ENCODE measurements around the gene LRRC38. TPM values are rescaled to one million over a fixed set of nuclear protein-coding genes. Genes with fewer than 3 reads are reported as not detected.

Gene LRRC38
- total RNA-seq, 1 donor from 2014 or later = not detected

DNA sequence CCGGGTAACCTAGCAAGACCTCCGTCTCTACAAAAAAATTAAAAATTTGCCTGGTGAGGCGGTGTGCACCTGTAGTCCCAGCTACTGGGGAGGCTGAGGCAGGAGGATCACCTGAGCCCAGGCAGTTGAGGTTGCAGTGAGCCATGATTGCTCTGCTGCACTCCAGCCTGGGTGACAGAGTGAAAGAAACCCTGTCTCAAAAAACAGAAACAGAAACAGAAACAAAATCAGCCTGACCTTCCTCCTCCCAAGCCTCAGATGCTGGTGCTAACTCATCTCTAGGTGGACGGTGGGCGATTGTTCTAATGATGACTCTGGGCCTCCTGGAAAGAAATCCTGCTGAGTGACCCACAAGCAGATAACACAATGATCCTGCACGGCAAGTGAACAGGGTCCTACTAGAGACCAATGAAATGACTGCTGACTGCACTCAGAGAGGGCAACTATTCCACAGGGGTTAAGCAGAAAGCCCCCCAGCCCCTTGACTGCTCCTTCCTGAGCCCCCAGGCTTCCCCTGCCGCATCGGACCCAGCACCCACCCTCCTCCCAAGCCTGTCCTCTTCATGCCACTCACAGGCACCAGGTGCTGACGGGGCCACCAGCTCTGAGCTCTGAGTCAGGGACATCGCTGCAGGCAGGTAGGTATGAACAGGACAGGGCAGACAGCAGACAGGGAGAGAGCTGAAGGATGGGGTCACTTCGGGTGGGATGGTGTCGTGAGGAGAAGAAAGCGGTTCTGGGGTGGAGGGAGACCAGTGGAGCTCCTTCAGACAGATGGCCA is 27.8 kb upstream of the LRRC38 start:
- Mint-ChIP-seq H3K9me3 (no peaks in the 10 kb centered on the region), H3K27ac (no peak overlapping the region)
- intact Hi-C loops (cut with micrococcal nuclease) = no loop called here

DNA sequence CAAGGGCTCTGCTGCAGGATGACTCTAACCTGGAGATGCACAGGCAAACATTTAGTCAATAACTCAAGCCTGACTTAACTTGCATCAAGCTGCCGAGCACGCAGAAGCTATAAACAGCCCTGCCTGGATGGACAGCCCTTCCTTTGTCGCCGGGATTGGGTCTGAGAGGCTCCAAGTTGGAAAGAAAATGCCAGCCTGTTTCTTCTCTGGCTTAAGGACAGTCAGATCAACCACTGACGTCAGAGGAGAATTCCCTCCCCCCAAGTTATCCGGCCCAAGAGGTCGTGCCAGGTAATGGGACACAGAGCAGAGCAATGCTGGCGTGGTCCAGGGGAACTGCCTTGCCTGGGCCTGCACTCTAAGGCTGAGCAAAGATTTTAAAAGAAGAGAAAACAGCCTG is 27.1 kb upstream of the LRRC38 start:
- intact Hi-C loops (cut with micrococcal nuclease) = no loop called here
- no peaks in the 10 kb centered on the region for H3K27me3 Mint-ChIP-seq (ENCODE audit: low read depth)
- H3K27ac Mint-ChIP-seq = no peak overlapping the region
- H3K36me3 Mint-ChIP-seq (ENCODE audit: low read depth) = no peaks in the 10 kb centered on the region
- no peak for DNase-seq (ENCODE audit: low spot score)
- H3K4me3 Mint-ChIP-seq (ENCODE audit: low read depth) = no peak overlapping the region
- H3K4me1 Mint-ChIP-seq (ENCODE audit: low read depth) = no peaks in the 10 kb centered on the region
- H3K9me3 Mint-ChIP-seq = no peaks in the 10 kb centered on the region

More for the DNA sequence above, 27.8 kb upstream of the LRRC38 start:
- no peaks in the 10 kb centered on the region for H3K27me3 Mint-ChIP-seq (ENCODE audit: low read depth)
- no peaks in the 10 kb centered on the region for H3K4me1 Mint-ChIP-seq (ENCODE audit: low read depth)
- H3K4me3 Mint-ChIP-seq (ENCODE audit: low read depth) = no peak overlapping the region
- H3K36me3 Mint-ChIP-seq (ENCODE audit: low read depth) = no peaks in the 10 kb centered on the region
- no peak for DNase-seq (ENCODE audit: low spot score)

DNA sequence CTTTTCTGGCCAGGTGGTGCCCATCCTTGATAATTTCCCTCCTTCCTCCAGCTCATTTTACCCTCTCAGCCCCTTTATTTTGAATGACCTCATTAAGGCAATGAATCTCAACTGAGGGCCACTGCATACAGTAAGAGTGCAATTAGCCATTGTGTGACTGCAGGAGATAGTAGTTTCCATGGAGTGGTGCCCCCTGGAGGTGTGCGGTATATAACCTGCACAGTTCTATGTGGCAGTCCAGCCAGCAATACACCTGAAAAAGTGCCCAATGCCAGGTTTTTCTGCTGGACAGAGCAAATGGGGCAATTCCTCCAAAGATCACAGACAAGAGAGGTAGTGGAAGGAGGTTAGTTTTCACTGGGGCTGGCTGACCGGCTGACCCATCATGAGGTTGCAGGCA is 25.9 kb upstream of the LRRC38 start:
- Mint-ChIP-seq H3K27me3 (ENCODE audit: low read depth) (no peaks in the 10 kb centered on the region), H3K9me3 (no peaks in the 10 kb centered on the region), H3K36me3 (ENCODE audit: low read depth) (no peaks in the 10 kb centered on the region), H3K27ac (no peak overlapping the region), H3K4me3 (ENCODE audit: low read depth) (no peak overlapping the region), H3K4me1 (ENCODE audit: low read depth) (no peaks in the 10 kb centered on the region)
- DNase-seq (ENCODE audit: low spot score) = no peak
- intact Hi-C loops (cut with micrococcal nuclease) = no loop called here

DNA sequence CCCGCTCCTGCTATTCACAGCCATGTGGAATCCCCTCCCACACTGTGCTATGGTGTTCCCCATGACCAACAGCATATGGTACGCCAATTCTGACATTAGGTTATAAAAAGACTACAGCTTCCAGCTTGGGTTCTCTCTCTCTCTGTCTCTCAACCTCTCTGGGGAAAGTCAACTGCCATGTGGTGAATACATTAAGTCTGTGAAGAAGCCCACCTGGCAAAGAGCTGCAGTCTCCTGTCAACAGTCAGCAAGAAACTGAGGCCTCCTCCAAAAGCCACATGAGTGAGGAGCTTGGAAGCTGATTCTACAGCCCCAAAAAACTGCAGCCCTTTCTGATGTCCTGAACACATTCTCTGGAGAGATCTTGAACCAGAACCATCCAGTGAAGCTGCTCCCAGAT is 25.0 kb upstream of the LRRC38 start:
- no peak for DNase-seq (ENCODE audit: low spot score)
- Mint-ChIP-seq H3K27me3 (ENCODE audit: low read depth) (no peaks in the 10 kb centered on the region), H3K36me3 (ENCODE audit: low read depth) (no peaks in the 10 kb centered on the region), H3K27ac (no peak overlapping the region), H3K4me3 (ENCODE audit: low read depth) (no peak overlapping the region), H3K4me1 (ENCODE audit: low read depth) (no peaks in the 10 kb centered on the region), H3K9me3 (no peaks in the 10 kb centered on the region)
- intact Hi-C loops (cut with micrococcal nuclease) = no loop called here

DNA sequence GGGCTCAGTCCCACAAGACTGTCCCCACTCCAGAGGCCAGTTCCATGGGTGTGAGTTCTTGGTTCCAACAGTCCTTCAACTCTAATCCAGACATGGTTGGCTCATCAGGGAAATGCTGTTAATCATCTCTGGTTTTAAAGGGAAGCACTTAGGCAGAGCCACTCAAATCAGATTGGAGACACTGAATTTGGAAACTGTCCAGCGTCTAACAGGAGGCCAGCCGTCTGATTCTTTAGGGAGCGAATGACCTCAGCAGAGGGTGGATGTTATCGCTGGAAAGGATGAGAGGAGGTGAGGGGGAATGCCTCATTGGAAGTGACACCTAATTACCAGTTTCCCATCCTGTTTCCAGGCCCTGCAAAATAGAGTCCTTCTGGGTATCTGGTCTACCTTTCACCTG is 22.8 kb upstream of the LRRC38 start:
- no peak for DNase-seq (ENCODE audit: low spot score)
- Mint-ChIP-seq H3K9me3 (no peaks in the 10 kb centered on the region), H3K4me3 (ENCODE audit: low read depth) (no peak overlapping the region), H3K4me1 (ENCODE audit: low read depth) (no peaks in the 10 kb centered on the region), H3K36me3 (ENCODE audit: low read depth) (no peaks in the 10 kb centered on the region), H3K27ac (no peak overlapping the region), H3K27me3 (ENCODE audit: low read depth) (no peaks in the 10 kb centered on the region)
- intact Hi-C loops (cut with micrococcal nuclease) = no loop called here

DNA sequence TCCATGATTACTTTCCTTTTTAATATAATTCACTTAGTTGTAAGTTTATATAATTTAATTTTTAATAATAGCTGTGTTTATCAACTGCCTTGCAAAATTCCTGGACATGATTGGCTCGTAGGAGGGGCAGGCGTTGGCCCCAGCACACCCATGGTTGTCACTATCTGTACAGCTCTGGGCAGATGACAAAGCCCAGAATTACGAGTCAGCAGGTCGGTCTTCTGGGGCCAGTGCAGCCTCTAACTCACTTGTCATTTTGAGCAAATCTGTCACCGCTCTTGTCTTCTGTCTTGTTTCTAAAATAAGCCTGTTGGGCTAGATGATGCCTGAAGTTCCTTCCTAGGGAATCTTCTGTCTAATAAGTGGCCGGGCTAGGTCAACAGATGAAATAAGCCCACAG is 21.4 kb upstream of the LRRC38 start:
- no peak for DNase-seq (ENCODE audit: low spot score)
- intact Hi-C loops (cut with micrococcal nuclease) = no loop called here
- H3K27ac Mint-ChIP-seq = no peak overlapping the region
- no peaks in the 10 kb centered on the region for H3K27me3 Mint-ChIP-seq (ENCODE audit: low read depth)
- no peak overlapping the region for H3K4me3 Mint-ChIP-seq (ENCODE audit: low read depth)
- H3K9me3 Mint-ChIP-seq = no peaks in the 10 kb centered on the region
- H3K36me3 Mint-ChIP-seq (ENCODE audit: low read depth) = no peaks in the 10 kb centered on the region
- H3K4me1 Mint-ChIP-seq (ENCODE audit: low read depth) = peaks cover 2% of the 10 kb centered on the region

DNA sequence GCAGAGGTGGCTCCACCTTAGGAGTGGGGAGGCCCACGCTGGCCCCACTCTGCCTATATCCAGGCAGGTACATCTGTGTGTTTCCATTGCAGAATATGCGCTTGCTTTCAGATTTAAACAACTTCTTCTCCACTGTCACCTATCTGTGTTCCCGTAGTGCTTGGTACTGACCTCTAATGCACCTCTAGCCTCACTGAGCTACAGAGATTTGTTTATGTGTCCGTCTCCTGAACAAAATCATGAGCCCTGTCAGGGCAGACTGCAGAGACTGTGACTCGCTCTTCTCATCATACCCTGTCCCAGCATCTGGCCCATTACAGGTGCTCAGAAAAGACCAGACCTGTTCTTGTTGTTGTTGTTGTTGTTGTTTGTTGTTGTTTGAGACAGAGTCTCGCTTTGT is 14.5 kb upstream of the LRRC38 start:
- peaks cover 2% of the 10 kb centered on the region for H3K4me1 Mint-ChIP-seq (ENCODE audit: low read depth)
- intact Hi-C loops (cut with micrococcal nuclease) = no loop called here
- no peaks in the 10 kb centered on the region for H3K27me3 Mint-ChIP-seq (ENCODE audit: low read depth)
- no peak overlapping the region for H3K27ac Mint-ChIP-seq
- no peak overlapping the region for H3K4me3 Mint-ChIP-seq (ENCODE audit: low read depth)
- H3K36me3 Mint-ChIP-seq (ENCODE audit: low read depth) = no peaks in the 10 kb centered on the region
- H3K9me3 Mint-ChIP-seq = no peaks in the 10 kb centered on the region
- DNase-seq (ENCODE audit: low spot score) = no peak

DNA sequence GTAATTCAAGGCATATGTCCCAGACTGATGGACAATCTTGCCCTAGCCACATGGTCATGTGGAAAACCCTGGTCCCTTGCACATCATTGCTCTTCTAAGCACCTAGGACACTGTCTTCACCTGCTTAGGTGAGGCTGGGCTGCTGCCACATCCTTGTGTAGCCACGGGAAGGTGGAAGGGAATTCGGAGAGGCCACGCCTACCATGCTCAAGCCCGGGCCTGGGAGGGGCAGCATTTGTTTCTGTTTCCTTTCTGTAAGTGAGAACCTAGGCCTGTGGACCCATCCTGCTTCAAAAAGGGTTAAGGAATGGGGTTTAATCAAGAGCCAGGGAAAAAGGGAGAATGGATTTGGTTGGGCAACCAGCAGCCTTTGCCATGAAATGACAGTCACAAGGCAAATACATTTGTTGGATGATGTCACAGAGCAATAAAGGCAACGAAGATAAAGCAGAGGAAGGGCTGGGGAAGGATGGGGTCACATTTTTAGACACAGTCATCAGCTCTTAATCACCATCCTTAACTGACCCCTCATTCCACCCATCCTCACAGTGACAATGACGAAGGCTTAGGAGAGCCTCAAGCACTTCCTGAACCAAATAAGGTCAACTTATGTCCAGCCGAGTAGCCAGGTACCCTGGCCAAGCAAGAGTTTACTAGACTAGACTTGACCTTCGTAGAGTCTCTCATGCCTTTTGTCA is 10.1 kb upstream of the LRRC38 start:
- intact Hi-C loops (cut with micrococcal nuclease) = no loop called here
- H3K9me3 Mint-ChIP-seq = peaks cover 3% of the 10 kb centered on the region
- no peak overlapping the region for H3K27ac Mint-ChIP-seq
- H3K4me1 Mint-ChIP-seq (ENCODE audit: low read depth) = no peaks in the 10 kb centered on the region
- H3K36me3 Mint-ChIP-seq (ENCODE audit: low read depth) = no peaks in the 10 kb centered on the region
- no peak for DNase-seq (ENCODE audit: low spot score)
- H3K27me3 Mint-ChIP-seq (ENCODE audit: low read depth) = no peaks in the 10 kb centered on the region
- no peak overlapping the region for H3K4me3 Mint-ChIP-seq (ENCODE audit: low read depth)

DNA sequence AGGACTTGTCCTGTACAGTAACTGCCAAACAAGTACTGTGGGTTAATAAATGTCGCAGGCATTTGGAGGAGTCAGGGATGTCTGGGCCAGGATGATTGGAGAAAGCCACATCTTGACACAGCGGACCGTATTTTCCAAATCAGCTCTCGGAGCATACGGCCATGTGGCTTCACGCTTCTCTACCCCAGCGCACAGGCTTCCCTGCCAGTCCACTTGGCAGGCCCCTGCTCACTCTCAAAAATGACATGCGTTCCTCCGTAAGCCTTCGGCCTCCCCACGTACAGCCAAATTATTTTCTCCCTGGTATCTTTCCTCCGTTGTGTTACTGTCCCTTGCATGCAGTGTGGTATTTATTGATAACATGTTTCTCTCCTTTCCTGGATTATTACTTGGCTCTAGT is 7.2 kb upstream of the LRRC38 start:
- Mint-ChIP-seq H3K4me3 (ENCODE audit: low read depth) (no peak overlapping the region), H3K27ac (no peak overlapping the region), H3K9me3 (peaks cover 3% of the 10 kb centered on the region), H3K27me3 (ENCODE audit: low read depth) (peaks cover 2% of the 10 kb centered on the region), H3K36me3 (ENCODE audit: low read depth) (no peaks in the 10 kb centered on the region), H3K4me1 (ENCODE audit: low read depth) (no peaks in the 10 kb centered on the region)
- intact Hi-C loops (cut with micrococcal nuclease) = no loop called here
- DNase-seq (ENCODE audit: low spot score) = no peak

DNA sequence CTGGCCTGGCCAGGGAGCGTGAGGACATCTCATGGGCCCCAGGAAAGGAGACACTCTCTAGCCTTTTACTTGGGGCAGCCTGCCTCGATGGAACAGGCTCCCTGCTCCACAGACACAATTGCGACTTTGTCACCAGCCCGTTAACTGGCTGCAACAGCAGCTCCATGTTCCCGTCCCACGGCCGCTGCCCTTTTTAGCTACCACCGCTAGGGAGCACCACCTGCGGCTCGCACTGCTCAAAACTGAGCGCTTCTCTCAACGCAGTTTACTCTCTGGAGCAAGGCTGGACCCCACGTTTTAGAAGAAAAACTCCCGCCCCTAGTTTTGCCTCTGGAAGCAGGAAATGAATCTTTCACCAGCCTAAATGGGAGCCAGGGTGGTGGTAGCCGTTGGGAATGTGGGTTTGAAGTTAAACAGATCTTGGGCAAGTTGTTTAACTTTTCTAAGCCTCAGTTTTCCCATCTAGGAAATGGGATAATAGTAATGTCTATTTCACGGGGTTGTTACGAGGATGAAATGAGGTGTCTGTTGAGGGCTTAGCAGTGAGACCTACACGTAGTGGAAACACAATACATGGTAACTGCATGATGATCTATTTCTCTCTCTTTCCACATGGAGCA is 3.5 kb upstream of the LRRC38 start:
- peaks cover 3% of the 10 kb centered on the region for H3K9me3 Mint-ChIP-seq
- DNase-seq (ENCODE audit: low spot score) = no peak
- no peaks in the 10 kb centered on the region for H3K4me1 Mint-ChIP-seq (ENCODE audit: low read depth)
- no peaks in the 10 kb centered on the region for H3K36me3 Mint-ChIP-seq (ENCODE audit: low read depth)
- no peak overlapping the region for H3K4me3 Mint-ChIP-seq (ENCODE audit: low read depth)
- H3K27ac Mint-ChIP-seq = no peak overlapping the region
- H3K27me3 Mint-ChIP-seq (ENCODE audit: low read depth) = peaks cover 19% of the 10 kb centered on the region
- intact Hi-C loops (cut with micrococcal nuclease) = no loop called here

DNA sequence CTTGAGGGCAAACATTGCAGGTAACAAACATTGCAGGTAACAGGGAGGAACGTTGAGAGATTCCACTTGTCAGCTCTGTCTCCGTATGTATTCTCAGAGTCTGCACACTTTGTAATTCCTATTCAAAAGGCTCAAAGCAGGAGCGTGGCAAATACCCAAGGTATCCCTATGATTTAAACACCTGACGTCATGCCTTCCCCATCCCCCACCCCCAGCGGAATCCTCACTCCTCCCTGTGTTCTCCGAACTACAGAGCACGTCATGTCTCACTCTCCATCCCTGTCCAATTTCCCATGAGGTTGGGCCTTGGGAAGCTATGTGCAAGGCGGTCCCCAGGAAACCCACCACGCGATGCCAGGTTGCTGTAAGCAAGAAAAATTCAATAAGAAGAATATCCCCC is 2.8 kb upstream of the LRRC38 start:
- no peak overlapping the region for H3K4me3 Mint-ChIP-seq (ENCODE audit: low read depth)
- H3K9me3 Mint-ChIP-seq = peaks cover 3% of the 10 kb centered on the region
- no peak for DNase-seq (ENCODE audit: low spot score)
- no peaks in the 10 kb centered on the region for H3K36me3 Mint-ChIP-seq (ENCODE audit: low read depth)
- no peak overlapping the region for H3K27ac Mint-ChIP-seq
- intact Hi-C loops (cut with micrococcal nuclease) = no loop called here
- H3K27me3 Mint-ChIP-seq (ENCODE audit: low read depth) = peaks cover 22% of the 10 kb centered on the region
- no peaks in the 10 kb centered on the region for H3K4me1 Mint-ChIP-seq (ENCODE audit: low read depth)

DNA sequence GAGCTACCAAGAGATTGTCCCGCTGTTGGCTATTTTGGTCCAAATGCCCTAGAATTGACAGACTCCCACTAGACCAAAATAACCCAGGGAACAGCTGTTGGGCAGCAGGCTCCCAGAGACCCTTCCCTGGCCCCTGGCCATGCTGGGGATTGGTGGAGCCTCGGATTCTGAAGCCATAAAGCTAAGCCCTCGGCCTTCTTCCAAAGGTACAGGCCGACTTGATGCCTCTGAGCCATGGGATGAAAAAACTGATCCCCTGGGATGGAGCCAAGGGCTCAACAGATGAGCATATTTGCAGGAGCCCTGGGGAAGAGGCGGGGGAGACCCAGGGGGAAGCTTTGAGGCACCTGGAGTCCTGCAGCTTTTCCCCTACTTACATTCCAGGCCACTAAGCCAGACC is 1.0 kb upstream of the LRRC38 start:
- intact Hi-C loops (cut with micrococcal nuclease) = no loop called here
- H3K27me3 Mint-ChIP-seq (ENCODE audit: low read depth) = peaks cover 23% of the 10 kb centered on the region
- no peaks in the 10 kb centered on the region for H3K36me3 Mint-ChIP-seq (ENCODE audit: low read depth)
- H3K4me1 Mint-ChIP-seq (ENCODE audit: low read depth) = no peaks in the 10 kb centered on the region
- no peak for DNase-seq (ENCODE audit: low spot score)
- H3K4me3 Mint-ChIP-seq (ENCODE audit: low read depth) = no peak overlapping the region
- H3K27ac Mint-ChIP-seq = no peak overlapping the region
- H3K9me3 Mint-ChIP-seq = peaks cover 3% of the 10 kb centered on the region
